ENCODE results near the gene UBALD1.

Gene UBALD1

GRCh38 chr16:4564661-4565267, 49.9 kb downstream of the UBALD1 start:
- no peak for FAIRE-seq

GRCh38 chr16:4561596-4561995, 53.1 kb downstream of the UBALD1 start:
- DNase-seq (ENCODE audit: insufficient read length, low spot score) (no peak), FAIRE-seq (no peak)

More at GRCh38 chr16:4564661-4565267, 49.9 kb downstream of the UBALD1 start:
- DNase-seq (ENCODE audit: insufficient read length, low spot score), result no peak
